WTC11 (cell line): ENCODE data around the gene CHST3.

Experiments used
- ETV6 ChIP-seq: sonication (generic); formaldehyde crosslinking; IDR thresholded peaks from 2 replicates; pipeline ENCODE4 v1.8.1; 2022; ENCODE audit warnings: mild to moderate bottlenecking, missing genetic modification reagents
- FOXP1 ChIP-seq: sonication (generic); formaldehyde crosslinking; IDR thresholded peaks from 2 replicates; pipeline ENCODE4 v1.8.0; 2022; ENCODE audit warnings: missing genetic modification reagents, mild to moderate bottlenecking, moderate library complexity, borderline replicate concordance
- IRF2 ChIP-seq: sonication (generic); formaldehyde crosslinking; IDR thresholded peaks from 2 replicates; pipeline ENCODE4 v1.8.0; 2022; ENCODE audit warnings: low read depth, missing genetic modification reagents, borderline replicate concordance
- NFE2L1 ChIP-seq: sonication (generic); formaldehyde crosslinking; IDR thresholded peaks from 2 replicates; pipeline ENCODE4 v1.8.1; 2023; ENCODE audit warnings: missing genetic modification reagents
- TEAD4 ChIP-seq: sonication (generic); formaldehyde crosslinking; IDR thresholded peaks from 2 replicates; pipeline ENCODE4 v1.8.0; 2022; ENCODE audit warnings: mild to moderate bottlenecking, missing genetic modification reagents
- ZNF232 ChIP-seq: sonication (generic); formaldehyde crosslinking; IDR thresholded peaks from 2 replicates; pipeline ENCODE4 v1.8.0; 2022; ENCODE audit warnings: mild to moderate bottlenecking, missing genetic modification reagents
- TF ChIP-seq, protein P1 (sequence below): fragments of 200-600 bp; IDR thresholded peaks from 2 replicates; pipeline ENCODE4 v1.8.0; 2022; ENCODE audit warnings: antibody characterized with exemption
- TF ChIP-seq, protein P2 (sequence below): sonication (generic); formaldehyde crosslinking; IDR thresholded peaks from 2 replicates; pipeline ENCODE4 v1.8.0; 2022; ENCODE audit warnings: mild to moderate bottlenecking, missing genetic modification reagents
- TF ChIP-seq, protein P3 (sequence below): sonication (generic); formaldehyde crosslinking; IDR thresholded peaks from 2 replicates; pipeline ENCODE4 v1.8.1; 2022; ENCODE audit warnings: mild to moderate bottlenecking, moderate library complexity, missing genetic modification reagents
- TF ChIP-seq, protein P4 (sequence below): sonication (generic); formaldehyde crosslinking; conservative IDR thresholded peaks from 2 replicates; pipeline ENCODE4 v1.8.1; 2022; ENCODE audit warnings: mild to moderate bottlenecking, missing genetic modification reagents

DNA sequence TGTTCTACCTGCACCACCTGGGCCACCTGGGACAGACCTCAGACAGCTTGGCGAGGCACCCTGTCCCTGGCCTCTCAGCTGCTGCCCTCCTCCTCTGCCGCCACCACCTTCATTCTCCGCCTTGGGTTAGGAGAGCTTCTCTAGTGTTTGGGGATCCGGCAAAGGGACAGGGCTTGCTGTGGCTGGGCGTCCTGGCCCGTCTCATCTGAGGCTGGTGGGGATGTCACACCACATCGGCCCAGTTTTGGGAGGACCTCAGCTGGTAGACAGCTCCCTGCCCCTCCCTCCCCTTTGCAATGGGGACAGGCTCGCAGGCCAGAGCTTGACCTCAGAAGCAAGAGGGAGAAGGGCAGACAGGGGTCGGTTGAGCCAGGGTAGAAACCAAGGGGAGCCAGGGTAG lies 97.7 kb downstream of the CHST3 start:
- TF ChIP-seq ZNF232 (no peak), FOXP1 (CRISPR knock-in tag) (no peak), TEAD4 (CRISPR knock-in tag) (no peak), NFE2L1 (CRISPR knock-in tag) (no peak), ETV6 (CRISPR knock-in tag) (no peak), IRF2 (CRISPR knock-in tag) (no peak)
- TF ChIP-seq, protein P1, sequence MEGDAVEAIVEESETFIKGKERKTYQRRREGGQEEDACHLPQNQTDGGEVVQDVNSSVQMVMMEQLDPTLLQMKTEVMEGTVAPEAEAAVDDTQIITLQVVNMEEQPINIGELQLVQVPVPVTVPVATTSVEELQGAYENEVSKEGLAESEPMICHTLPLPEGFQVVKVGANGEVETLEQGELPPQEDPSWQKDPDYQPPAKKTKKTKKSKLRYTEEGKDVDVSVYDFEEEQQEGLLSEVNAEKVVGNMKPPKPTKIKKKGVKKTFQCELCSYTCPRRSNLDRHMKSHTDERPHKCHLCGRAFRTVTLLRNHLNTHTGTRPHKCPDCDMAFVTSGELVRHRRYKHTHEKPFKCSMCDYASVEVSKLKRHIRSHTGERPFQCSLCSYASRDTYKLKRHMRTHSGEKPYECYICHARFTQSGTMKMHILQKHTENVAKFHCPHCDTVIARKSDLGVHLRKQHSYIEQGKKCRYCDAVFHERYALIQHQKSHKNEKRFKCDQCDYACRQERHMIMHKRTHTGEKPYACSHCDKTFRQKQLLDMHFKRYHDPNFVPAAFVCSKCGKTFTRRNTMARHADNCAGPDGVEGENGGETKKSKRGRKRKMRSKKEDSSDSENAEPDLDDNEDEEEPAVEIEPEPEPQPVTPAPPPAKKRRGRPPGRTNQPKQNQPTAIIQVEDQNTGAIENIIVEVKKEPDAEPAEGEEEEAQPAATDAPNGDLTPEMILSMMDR = no peak
- TF ChIP-seq, protein P2, sequence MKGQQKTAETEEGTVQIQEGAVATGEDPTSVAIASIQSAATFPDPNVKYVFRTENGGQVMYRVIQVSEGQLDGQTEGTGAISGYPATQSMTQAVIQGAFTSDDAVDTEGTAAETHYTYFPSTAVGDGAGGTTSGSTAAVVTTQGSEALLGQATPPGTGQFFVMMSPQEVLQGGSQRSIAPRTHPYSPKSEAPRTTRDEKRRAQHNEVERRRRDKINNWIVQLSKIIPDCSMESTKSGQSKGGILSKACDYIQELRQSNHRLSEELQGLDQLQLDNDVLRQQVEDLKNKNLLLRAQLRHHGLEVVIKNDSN = no peak
- TF ChIP-seq, protein P3, sequence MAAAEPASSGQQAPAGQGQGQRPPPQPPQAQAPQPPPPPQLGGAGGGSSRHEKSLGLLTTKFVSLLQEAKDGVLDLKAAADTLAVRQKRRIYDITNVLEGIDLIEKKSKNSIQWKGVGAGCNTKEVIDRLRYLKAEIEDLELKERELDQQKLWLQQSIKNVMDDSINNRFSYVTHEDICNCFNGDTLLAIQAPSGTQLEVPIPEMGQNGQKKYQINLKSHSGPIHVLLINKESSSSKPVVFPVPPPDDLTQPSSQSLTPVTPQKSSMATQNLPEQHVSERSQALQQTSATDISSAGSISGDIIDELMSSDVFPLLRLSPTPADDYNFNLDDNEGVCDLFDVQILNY (CRISPR knock-in tag) = no peak
- TF ChIP-seq, protein P4, sequence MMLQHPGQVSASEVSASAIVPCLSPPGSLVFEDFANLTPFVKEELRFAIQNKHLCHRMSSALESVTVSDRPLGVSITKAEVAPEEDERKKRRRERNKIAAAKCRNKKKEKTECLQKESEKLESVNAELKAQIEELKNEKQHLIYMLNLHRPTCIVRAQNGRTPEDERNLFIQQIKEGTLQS (CRISPR knock-in tag) = no peak
